IMR-90 (cell line): ENCODE data around the gene PTPRS. TPM values are rescaled to one million over a fixed set of nuclear protein-coding genes. Genes with fewer than 3 reads are reported as not detected.

Experiments
- ATAC-seq: fragments of 200-7000 bp; cut with Tn5 transposase; 2 replicates; pipeline ENCODE4 v1.9.1; 2020; ENCODE audit warnings: low read depth, mild to moderate bottlenecking, moderate library complexity
- BruUV-seq: library from RNA; stranded (reverse); fragments of 400-500 nt; replicated peaks from 2 replicates; lab custom pipeline; 2021; lab: Mats Ljungman, UMichigan
- CTCF ChIA-PET: fragments of 300-600 bp; formaldehyde crosslinking; extraction: SDS; loops from one replicate; lab custom pipeline; 2021; ENCODE audit warnings: antibody characterized with exemption; lab: Yijun Ruan, JAX
- POLR2A ChIA-PET: fragments of 300-600 bp; sonication (Branson Sonifier 250); formaldehyde crosslinking; loops from one replicate; lab custom pipeline; 2022; ENCODE audit warnings: antibody characterized with exemption; ENCODE audit not compliant: unreplicated experiment; lab: Charles Lee
- DNase-seq: peaks from one replicate; pipeline ENCODE4 v3.0.0; 2013
- H2AFZ ChIP-seq: replicated peaks from 2 replicates; pipeline ENCODE3; 2013; ENCODE audit warnings: low read length, mild to moderate bottlenecking; ENCODE audit not compliant: poor library complexity
- H2AK5ac ChIP-seq: 2 replicates; pipeline ENCODE4 v1.6.1; 2013; ENCODE audit warnings: low read depth, low read length, inconsistent platforms
- H2AK9ac ChIP-seq: replicated peaks from 2 replicates; pipeline ENCODE3; 2013; ENCODE audit warnings: mild to moderate bottlenecking, low read depth, low read length, moderate library complexity; ENCODE audit not compliant: poor library complexity
- H2BK120ac ChIP-seq: 2 replicates; pipeline ENCODE4 v1.6.1; 2013; ENCODE audit warnings: low read depth, low read length, inconsistent platforms
- H2BK15ac ChIP-seq: 3 replicates; pipeline ENCODE4 v1.6.1; 2013; ENCODE audit warnings: low read depth, low read length, inconsistent platforms
- H2BK20ac ChIP-seq: 2 replicates; pipeline ENCODE4 v1.6.1; 2013; ENCODE audit warnings: low read depth, mild to moderate bottlenecking, inconsistent platforms, low read length, moderate library complexity
- H2BK5ac ChIP-seq: 2 replicates; pipeline ENCODE4 v1.6.1; 2013; ENCODE audit warnings: mild to moderate bottlenecking, low read depth, low read length, inconsistent platforms; ENCODE audit not compliant: poor library complexity, severe bottlenecking
- H3K14ac ChIP-seq: replicated peaks from 2 replicates; pipeline ENCODE4 v1.6.1; 2013; ENCODE audit warnings: low read depth, low read length, inconsistent platforms
- H3K18ac ChIP-seq: 2 replicates; pipeline ENCODE4 v1.6.1; 2013; ENCODE audit warnings: low read depth, low read length, control low read depth
- H3K23ac ChIP-seq: 2 replicates; pipeline ENCODE4 v1.6.1; 2013; ENCODE audit warnings: low read depth, low read length, inconsistent platforms
- H3K27ac ChIP-seq: 2 replicates; pipeline ENCODE4 v1.5.1; 2013; ENCODE audit warnings: mild to moderate bottlenecking, control low read depth, low read length; ENCODE audit not compliant: insufficient read depth
- H3K27me3 ChIP-seq: 2 replicates; pipeline ENCODE4 v1.6.1; 2013; ENCODE audit warnings: low read length; ENCODE audit not compliant: control insufficient read depth, insufficient read depth
- H3K36me3 ChIP-seq: 2 replicates; pipeline ENCODE4 v1.6.1; 2013; ENCODE audit warnings: low read length, mixed read lengths; ENCODE audit not compliant: control insufficient read depth, insufficient read depth
- H3K4ac ChIP-seq: 2 replicates; pipeline ENCODE4 v1.6.1; 2013; ENCODE audit warnings: low read depth, low read length, inconsistent platforms
- H3K4me1 ChIP-seq: 2 replicates; pipeline ENCODE4 v1.6.1; 2013; ENCODE audit warnings: low read length, mixed read lengths; ENCODE audit not compliant: control insufficient read depth, insufficient read depth
- H3K4me2 ChIP-seq: 2 replicates; pipeline ENCODE4 v1.6.1; 2013; ENCODE audit warnings: low read depth, mild to moderate bottlenecking, control low read depth, low read length, moderate library complexity
- H3K4me3 ChIP-seq: 2 replicates; pipeline ENCODE4 v1.5.1; 2013; ENCODE audit warnings: low read depth, mild to moderate bottlenecking, control low read depth, low read length, moderate library complexity; ENCODE audit not compliant: insufficient read depth
- H3K56ac ChIP-seq: 2 replicates; pipeline ENCODE4 v1.6.1; 2013; ENCODE audit warnings: low read length, inconsistent platforms; ENCODE audit not compliant: insufficient read depth; ENCODE audit errors: extremely low read depth
- H3K79me1 ChIP-seq, 2 experiments: 2 replicates each; pipeline ENCODE4 v1.6.1; 2013; ENCODE audit warnings: low read length in 2 of 2, inconsistent platforms in 1 of 2, low read depth in 1 of 2
- H3K9ac ChIP-seq: 2 replicates; pipeline ENCODE4 v1.6.1; 2013; ENCODE audit warnings: low read depth, low read length, control low read depth
- H3K9me1 ChIP-seq: 2 replicates; pipeline ENCODE4 v1.6.1; 2013; ENCODE audit warnings: low read length, inconsistent platforms; ENCODE audit not compliant: insufficient read depth
- H3K9me3 ChIP-seq: 2 replicates; pipeline ENCODE4 v1.6.1; 2013; ENCODE audit warnings: low read length; ENCODE audit not compliant: control insufficient read depth, insufficient read depth
- H4K20me1 ChIP-seq: 2 replicates; pipeline ENCODE4 v1.6.1; 2013; ENCODE audit warnings: low read length, inconsistent platforms; ENCODE audit not compliant: insufficient read depth
- H4K5ac ChIP-seq: 2 replicates; pipeline ENCODE4 v1.6.1; 2013; ENCODE audit warnings: mild to moderate bottlenecking, low read depth, low read length, control low read depth
- H4K8ac ChIP-seq, 2 experiments: 2 replicates each; pipeline ENCODE4 v1.6.1; 2013; ENCODE audit warnings: low read depth in 2 of 2, low read length in 2 of 2, control low read depth in 1 of 2, inconsistent platforms in 1 of 2
- H4K91ac ChIP-seq: 2 replicates; pipeline ENCODE4 v1.6.1; 2013; ENCODE audit warnings: low read depth, low read length, inconsistent platforms; ENCODE audit not compliant: insufficient read depth
- BHLHE40 ChIP-seq: fragments of 150-350 bp; IDR thresholded peaks from 2 replicates; pipeline ENCODE4 v1.6.1; 2016; ENCODE audit warnings: mild to moderate bottlenecking, low read depth, low read length
- CEBPB ChIP-seq: IDR thresholded peaks from 2 replicates; pipeline ENCODE4 v1.6.1; 2012; ENCODE audit warnings: low read depth, low read length, improper control_type of control experiment
- CHD1 ChIP-seq: IDR thresholded peaks from 2 replicates; pipeline ENCODE4 v1.6.1; 2012; ENCODE audit warnings: low read depth, low read length, improper control_type of control experiment
- FOS ChIP-seq: fragments of 150-350 bp; IDR thresholded peaks from 2 replicates; pipeline ENCODE4 v1.6.1; 2016; ENCODE audit warnings: low read depth, low read length
- MAFK ChIP-seq: IDR thresholded peaks from 2 replicates; pipeline ENCODE4 v1.6.1; 2012; ENCODE audit warnings: low read depth, low read length, improper control_type of control experiment
- MAZ ChIP-seq: IDR thresholded peaks from 2 replicates; pipeline ENCODE4 v1.6.1; 2012; ENCODE audit warnings: low read depth, mild to moderate bottlenecking, low read length, improper control_type of control experiment, moderate library complexity, borderline replicate concordance
- MXI1 ChIP-seq: IDR thresholded peaks from 2 replicates; pipeline ENCODE4 v1.6.1; 2012; ENCODE audit warnings: low read depth, mild to moderate bottlenecking, low read length, moderate library complexity, borderline replicate concordance
- NFE2L2 ChIP-seq: fragments of 150-350 bp; IDR thresholded peaks from 2 replicates; pipeline ENCODE4 v1.6.1; 2016; ENCODE audit warnings: low read depth, mild to moderate bottlenecking, low read length
- POLR2A ChIP-seq: IDR thresholded peaks from 2 replicates; pipeline ENCODE4 v1.6.1; 2012; ENCODE audit warnings: mild to moderate bottlenecking, low read depth, low read length
- RAD21 ChIP-seq: IDR thresholded peaks from 2 replicates; pipeline ENCODE4 v1.6.1; 2012; ENCODE audit warnings: low read length, improper control_type of control experiment
- RCOR1 ChIP-seq: IDR thresholded peaks from 2 replicates; pipeline ENCODE4 v1.6.1; 2012; ENCODE audit warnings: mild to moderate bottlenecking, low read length, improper control_type of control experiment; ENCODE audit not compliant: insufficient replicate concordance
- RFX5 ChIP-seq: IDR thresholded peaks from 2 replicates; pipeline ENCODE4 v1.8.0; 2012; ENCODE audit warnings: low read depth, mild to moderate bottlenecking, low read length, moderate library complexity
- SMC3 ChIP-seq: fragments of 150-350 bp; IDR thresholded peaks from 2 replicates; pipeline ENCODE4 v1.6.1; 2016; ENCODE audit warnings: low read depth, mild to moderate bottlenecking, antibody characterized with exemption, low read length, moderate library complexity
- WGBS, 2 experiments: methylation state at CpG; one replicate each; pipeline versions ENCODE4 v1.1.5 to v1.1.7; 2013; ENCODE audit warnings: missing lambda C conversion rate in 2 of 2; ENCODE audit not compliant: insufficient read length in 1 of 2; ENCODE audit errors: extremely low coverage in 2 of 2; 5-methylcytosine and 5-hydroxymethylcytosine counted together
- dilution Hi-C: fragments of 300-500 bp; cut with HindIII; formaldehyde crosslinking; loops from one replicate; pipeline ENCODE4 v1.14.3; 2018; ENCODE audit warnings: low sequenced_read_pairs; ENCODE audit not compliant: unreplicated experiment
- in situ Hi-C: fragments of 300-500 bp; cut with MboI; formaldehyde crosslinking; loops from 3 replicates; pipeline ENCODE4 v1.14.3; 2019; ENCODE audit warnings: low sequenced_read_pairs, inconsistent platforms, mixed read lengths
- intact Hi-C: fragments of 100-400 bp; cut with micrococcal nuclease; formaldehyde crosslinking; loops from 2 replicates; pipeline ENCODE4 v1.10.0; 2022
- polyA plus RNA-seq, 3 experiments: library from polyadenylated mRNA; depleted of rRNA; stranded (reverse); fragments of >200 nt; gene quantifications; 2 replicates each; pipeline ENCODE4 v1.2.3, GENCODE V29; 2012; ENCODE audit warnings: low replicate concordance in 1 of 3
- total RNA-seq: library from RNA; depleted of rRNA; stranded (reverse); fragments of >200 nt; gene quantifications from 2 replicates; pipeline ENCODE4 v1.2.3, GENCODE V29; 2012
- TF ChIP-seq, protein P1 (sequence below): fragments of 150-350 bp; IDR thresholded peaks from 2 replicates; pipeline ENCODE4 v1.6.1; 2017; ENCODE audit warnings: mild to moderate bottlenecking, antibody characterized with exemption, low read length, low read depth
- TF ChIP-seq, protein P2 (sequence below): fragments of 150-350 bp; IDR thresholded peaks from 2 replicates; pipeline ENCODE4 v1.6.1; 2016; ENCODE audit warnings: low read depth, mild to moderate bottlenecking, low read length, moderate library complexity, borderline replicate concordance

PTPRS gene
- total and polyA plus RNA-seq, 2 of the 4 experiments (the other 2 are of a cell fraction), result 40.1 to 51.9 TPM

DNA sequence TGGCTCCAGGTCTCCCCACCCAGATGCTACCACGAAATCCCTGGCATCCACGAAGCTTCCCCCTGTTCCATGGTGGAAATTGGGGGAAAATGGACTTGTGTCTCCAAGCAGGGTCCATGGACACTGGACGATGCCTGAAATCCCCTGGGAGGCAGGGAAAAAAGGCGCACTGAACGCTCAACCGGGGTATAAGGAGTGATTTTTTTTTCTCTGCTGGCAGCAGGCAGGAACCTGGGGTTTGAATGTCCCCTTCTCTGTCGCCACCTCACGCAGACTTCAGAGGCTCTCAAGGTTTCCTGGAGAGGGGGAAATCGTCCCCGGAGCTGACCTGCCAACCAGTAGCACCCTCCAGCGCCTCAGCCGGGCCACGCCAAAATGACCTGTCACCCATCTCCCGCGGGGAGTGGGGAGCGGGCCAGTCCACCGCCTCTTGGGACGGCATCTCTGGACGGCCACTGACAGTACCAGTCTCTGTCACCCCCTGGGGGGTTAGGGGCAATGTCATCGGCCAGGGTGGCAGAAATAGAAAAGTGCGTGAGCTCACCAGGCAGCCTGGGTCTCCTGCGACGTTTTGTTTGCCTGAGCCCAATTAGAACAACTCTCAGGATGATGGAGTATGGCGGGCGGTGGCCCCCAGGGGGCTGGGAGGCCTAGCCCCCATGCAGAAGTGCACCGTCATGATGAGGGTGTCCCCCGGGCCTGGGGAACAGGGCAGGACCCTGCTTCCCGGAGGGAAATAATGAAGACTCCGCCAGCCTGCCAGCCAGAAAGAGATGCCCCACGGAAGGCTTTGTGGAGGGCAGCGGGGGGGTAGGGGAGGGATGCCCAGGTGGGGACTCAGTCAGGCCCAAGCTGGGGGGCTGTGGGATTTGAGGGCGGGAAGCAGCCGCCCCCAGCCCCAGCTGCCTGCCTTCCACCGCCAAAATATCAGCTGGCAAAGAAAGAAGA, 2.6 kb downstream of the PTPRS start:
- H3K4ac ChIP-seq, result no peak overlapping the region
- H4K5ac ChIP-seq, result no peak overlapping the region
- no peak overlapping the region for H4K8ac ChIP-seq
- H4K91ac ChIP-seq, result no peak overlapping the region
- no peak overlapping the region for H3K4me3 ChIP-seq
- no peaks in the 10 kb centered on the region for H3K9me3 ChIP-seq
- ChIA-PET POLR2A (no interaction called here), CTCF (no interaction called here)
- H3K4me1 ChIP-seq, result peaks cover 6% of the 10 kb centered on the region
- 100% methylated on average over 1 of the region's 34 CpGs; no CpG with 5 or more reads in 1 of the 2 experiments for WGBS, 2 experiments
- in situ Hi-C loops (no loop called here), dilution Hi-C loops (no loop called here), intact Hi-C loops (no loop called here)
- no peak overlapping the region for H2BK20ac ChIP-seq
- ATAC-seq (no peak), DNase-seq (no peak)
- H3K9me1 ChIP-seq, result no peaks in the 10 kb centered on the region
- no peak overlapping the region for H3K23ac ChIP-seq
- no peak overlapping the region for H2BK5ac ChIP-seq
- peak overlapping the region; percentile 72 for H2AK9ac ChIP-seq
- H3K56ac ChIP-seq, result no peak overlapping the region
- H3K4me2 ChIP-seq, result no peak overlapping the region
- BruUV-seq, result no TSS peak
- H3K14ac ChIP-seq, result no peak overlapping the region
- peaks cover 6 to 8% of the 10 kb centered on the region in 2 experiments; a peak in 2 of 4 replicates for H3K79me1 ChIP-seq
- H4K20me1 ChIP-seq, result peaks cover 28% of the 10 kb centered on the region
- no peak overlapping the region for H2AFZ ChIP-seq
- H3K27ac ChIP-seq, result no peak overlapping the region
- H3K36me3 ChIP-seq, result no peaks in the 10 kb centered on the region
- no peak overlapping the region for H2BK120ac ChIP-seq
- no peak overlapping the region for H2AK5ac ChIP-seq
- H3K18ac ChIP-seq, result no peak overlapping the region
- H3K27me3 ChIP-seq, result peaks cover 5% of the 10 kb centered on the region; the same call in 1 of the 2 replicates
- no peak overlapping the region for H2BK15ac ChIP-seq
- no peak overlapping the region for H3K9ac ChIP-seq
- TF ChIP-seq MAFK (no peak), BHLHE40 (no peak), RFX5 (no peak), MXI1 (no peak), NFE2L2 (no peak), CHD1 (no peak), SMC3 (no peak), CEBPB (no peak), RCOR1 (no peak), POLR2A (no peak), FOS (no peak), RAD21 (no peak), MAZ (no peak)
- TF ChIP-seq, protein P1, sequence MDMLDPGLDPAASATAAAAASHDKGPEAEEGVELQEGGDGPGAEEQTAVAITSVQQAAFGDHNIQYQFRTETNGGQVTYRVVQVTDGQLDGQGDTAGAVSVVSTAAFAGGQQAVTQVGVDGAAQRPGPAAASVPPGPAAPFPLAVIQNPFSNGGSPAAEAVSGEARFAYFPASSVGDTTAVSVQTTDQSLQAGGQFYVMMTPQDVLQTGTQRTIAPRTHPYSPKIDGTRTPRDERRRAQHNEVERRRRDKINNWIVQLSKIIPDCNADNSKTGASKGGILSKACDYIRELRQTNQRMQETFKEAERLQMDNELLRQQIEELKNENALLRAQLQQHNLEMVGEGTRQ, result no peak
- TF ChIP-seq, protein P2, sequence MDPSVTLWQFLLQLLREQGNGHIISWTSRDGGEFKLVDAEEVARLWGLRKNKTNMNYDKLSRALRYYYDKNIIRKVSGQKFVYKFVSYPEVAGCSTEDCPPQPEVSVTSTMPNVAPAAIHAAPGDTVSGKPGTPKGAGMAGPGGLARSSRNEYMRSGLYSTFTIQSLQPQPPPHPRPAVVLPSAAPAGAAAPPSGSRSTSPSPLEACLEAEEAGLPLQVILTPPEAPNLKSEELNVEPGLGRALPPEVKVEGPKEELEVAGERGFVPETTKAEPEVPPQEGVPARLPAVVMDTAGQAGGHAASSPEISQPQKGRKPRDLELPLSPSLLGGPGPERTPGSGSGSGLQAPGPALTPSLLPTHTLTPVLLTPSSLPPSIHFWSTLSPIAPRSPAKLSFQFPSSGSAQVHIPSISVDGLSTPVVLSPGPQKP, result no peak
